HG03342 (cell line): ENCODE results near the gene CCNA2.

Experiments
- ATAC-seq: cut with Tn5 transposase; IDR thresholded peaks from one replicate; pipeline ENCODE4 v1.9.1; 2021; ENCODE audit warnings: mild to moderate bottlenecking, moderate library complexity; ENCODE audit not compliant: unreplicated experiment

CCNA2 gene

DNA sequence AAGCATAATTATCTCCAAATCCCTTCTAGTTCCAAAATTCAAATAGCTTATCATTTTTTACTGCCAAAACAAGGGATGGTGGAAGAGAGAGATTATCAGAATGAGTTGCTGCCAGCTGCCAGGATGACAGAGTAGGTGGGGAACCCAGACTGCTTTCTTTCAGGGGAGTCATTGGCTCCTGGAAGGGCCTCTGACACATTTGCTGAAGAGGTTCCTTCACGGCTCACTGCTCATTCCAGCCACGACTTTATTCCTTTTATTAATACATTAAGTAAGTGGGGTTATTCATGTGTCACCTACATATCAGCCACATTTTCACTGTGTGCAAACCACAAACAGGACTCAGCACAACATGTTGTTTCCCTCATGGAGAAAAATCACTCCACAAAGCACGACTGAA, 46.1 kb downstream of the CCNA2 start:
- ATAC-seq: peak; percentile 76

GRCh38 chr4:121776610-121777401, 46.9 kb downstream of the CCNA2 start:
- ATAC-seq: no peak

GRCh38 chr4:121773883-121774282, 49.8 kb downstream of the CCNA2 start:
- ATAC-seq: no peak

- no peak for ATAC-seq
Observed at GRCh38 chr4:121771869-121772268, 51.8 kb downstream of the CCNA2 start.

- ATAC-seq: no peak
Observed at GRCh38 chr4:121769341-121769740, 54.3 kb downstream of the CCNA2 start.

- no peak for ATAC-seq
Observed at GRCh38 chr4:121767166-121767565, 56.5 kb downstream of the CCNA2 start.
